HEK293 (cell line): ENCODE data around the gene ARL8A.

Experiments
- GFI1B ChIP-seq: fragments of 450-650 bp; formaldehyde crosslinking; IDR thresholded peaks from 2 replicates; pipeline ENCODE4 v1.5.1; 2016; ENCODE audit warnings: missing biosample characterization, missing genetic modification characterization
- GLIS1 ChIP-seq: fragments of 450-650 bp; formaldehyde crosslinking; IDR thresholded peaks from 2 replicates; pipeline ENCODE4 v1.5.1; 2016; ENCODE audit warnings: missing biosample characterization, missing genetic modification characterization
- KLF10 ChIP-seq: fragments of 450-650 bp; IDR thresholded peaks from 2 replicates; pipeline ENCODE4 v1.5.1; 2018; ENCODE audit warnings: missing biosample characterization, mild to moderate bottlenecking, missing genetic modification characterization
- KLF8 ChIP-seq: fragments of 450-650 bp; formaldehyde crosslinking; IDR thresholded peaks from 2 replicates; pipeline ENCODE4 v1.5.1; 2016; ENCODE audit warnings: missing biosample characterization, missing genetic modification characterization
- MEIS1 ChIP-seq: sonication (generic); formaldehyde crosslinking; IDR thresholded peaks from 2 replicates; pipeline ENCODE4 v1.8.1; 2022; ENCODE audit warnings: missing genetic modification reagents, mild to moderate bottlenecking, borderline replicate concordance
- YY2 ChIP-seq: fragments of 450-650 bp; formaldehyde crosslinking; IDR thresholded peaks from 2 replicates; pipeline ENCODE4 v1.5.1; 2016; ENCODE audit warnings: missing biosample characterization, missing genetic modification characterization
- ZFHX2 ChIP-seq: fragments of 450-650 bp; formaldehyde crosslinking; conservative IDR thresholded peaks from 2 replicates; pipeline ENCODE4 v1.5.1; 2016; ENCODE audit warnings: missing biosample characterization, missing genetic modification characterization
- ZNF175 ChIP-seq: fragments of 450-650 bp; formaldehyde crosslinking; IDR thresholded peaks from 2 replicates; pipeline ENCODE4 v1.5.1; 2016; ENCODE audit warnings: missing biosample characterization, missing genetic modification characterization
- ZNF2 ChIP-seq: fragments of 450-650 bp; formaldehyde crosslinking; IDR thresholded peaks from 2 replicates; pipeline ENCODE4 v1.5.1; 2016; ENCODE audit warnings: missing biosample characterization, missing genetic modification characterization
- ZNF423 ChIP-seq: fragments of 450-650 bp; formaldehyde crosslinking; IDR thresholded peaks from 2 replicates; pipeline ENCODE4 v1.5.1; 2016; ENCODE audit warnings: missing biosample characterization, missing genetic modification characterization
- ZNF548 ChIP-seq: fragments of 450-650 bp; formaldehyde crosslinking; IDR thresholded peaks from 2 replicates; pipeline ENCODE4 v1.5.1; 2016; ENCODE audit warnings: missing biosample characterization, missing genetic modification characterization
- ZNF555 ChIP-seq: fragments of 450-650 bp; formaldehyde crosslinking; conservative IDR thresholded peaks from 2 replicates; pipeline ENCODE4 v1.5.1; 2017; ENCODE audit warnings: missing biosample characterization, mild to moderate bottlenecking, missing genetic modification characterization, inconsistent platforms
- ZNF558 ChIP-seq: fragments of 450-650 bp; formaldehyde crosslinking; IDR thresholded peaks from 2 replicates; pipeline ENCODE4 v1.5.1; 2016; ENCODE audit warnings: missing biosample characterization, missing genetic modification characterization
- ZNF654 ChIP-seq: fragments of 450-650 bp; formaldehyde crosslinking; IDR thresholded peaks from 2 replicates; pipeline ENCODE4 v1.5.1; 2016; ENCODE audit warnings: low read depth, missing biosample characterization, missing genetic modification characterization
- ZNF664 ChIP-seq: fragments of 450-650 bp; formaldehyde crosslinking; IDR thresholded peaks from 2 replicates; pipeline ENCODE4 v1.5.1; 2016; ENCODE audit warnings: missing biosample characterization, missing genetic modification characterization
- ZNF843 ChIP-seq: fragments of 450-650 bp; formaldehyde crosslinking; IDR thresholded peaks from 2 replicates; pipeline ENCODE4 v1.5.1; 2016; ENCODE audit warnings: missing biosample characterization, missing genetic modification characterization
- TF ChIP-seq, protein P1 (sequence below): fragments of 450-650 bp; formaldehyde crosslinking; IDR thresholded peaks from 2 replicates; pipeline ENCODE4 v1.5.1; 2017; ENCODE audit warnings: missing biosample characterization, missing genetic modification characterization
- TF ChIP-seq, protein P2 (sequence below): fragments of 450-650 bp; formaldehyde crosslinking; IDR thresholded peaks from 2 replicates; pipeline ENCODE4 v1.5.1; 2016; ENCODE audit warnings: missing biosample characterization, missing genetic modification characterization
- TF ChIP-seq, protein P3 (sequence below): fragments of 450-650 bp; formaldehyde crosslinking; IDR thresholded peaks from 2 replicates; pipeline ENCODE4 v1.5.1; 2016; ENCODE audit warnings: missing biosample characterization, missing genetic modification characterization
- TF ChIP-seq, protein P4 (sequence below): fragments of 450-650 bp; formaldehyde crosslinking; IDR thresholded peaks from 2 replicates; pipeline ENCODE4 v1.5.1; 2016; ENCODE audit warnings: missing biosample characterization, missing genetic modification characterization
- TF ChIP-seq, protein P5 (sequence below): fragments of 450-650 bp; formaldehyde crosslinking; IDR thresholded peaks from 2 replicates; pipeline ENCODE4 v1.5.1; 2016; ENCODE audit warnings: missing biosample characterization, missing genetic modification characterization
- TF ChIP-seq, protein P6 (sequence below): fragments of 450-650 bp; formaldehyde crosslinking; IDR thresholded peaks from 2 replicates; pipeline ENCODE4 v1.5.1; 2016; ENCODE audit warnings: missing biosample characterization, missing genetic modification characterization
- TF ChIP-seq, protein P7 (sequence below): fragments of 450-650 bp; formaldehyde crosslinking; IDR thresholded peaks from 2 replicates; pipeline ENCODE4; 2016; ENCODE audit warnings: missing biosample characterization, missing genetic modification characterization
- TF ChIP-seq, protein P8 (sequence below): fragments of 450-650 bp; formaldehyde crosslinking; IDR thresholded peaks from 2 replicates; pipeline ENCODE4 v1.5.1; 2016; ENCODE audit warnings: missing biosample characterization, missing genetic modification characterization

ARL8A gene

DNA sequence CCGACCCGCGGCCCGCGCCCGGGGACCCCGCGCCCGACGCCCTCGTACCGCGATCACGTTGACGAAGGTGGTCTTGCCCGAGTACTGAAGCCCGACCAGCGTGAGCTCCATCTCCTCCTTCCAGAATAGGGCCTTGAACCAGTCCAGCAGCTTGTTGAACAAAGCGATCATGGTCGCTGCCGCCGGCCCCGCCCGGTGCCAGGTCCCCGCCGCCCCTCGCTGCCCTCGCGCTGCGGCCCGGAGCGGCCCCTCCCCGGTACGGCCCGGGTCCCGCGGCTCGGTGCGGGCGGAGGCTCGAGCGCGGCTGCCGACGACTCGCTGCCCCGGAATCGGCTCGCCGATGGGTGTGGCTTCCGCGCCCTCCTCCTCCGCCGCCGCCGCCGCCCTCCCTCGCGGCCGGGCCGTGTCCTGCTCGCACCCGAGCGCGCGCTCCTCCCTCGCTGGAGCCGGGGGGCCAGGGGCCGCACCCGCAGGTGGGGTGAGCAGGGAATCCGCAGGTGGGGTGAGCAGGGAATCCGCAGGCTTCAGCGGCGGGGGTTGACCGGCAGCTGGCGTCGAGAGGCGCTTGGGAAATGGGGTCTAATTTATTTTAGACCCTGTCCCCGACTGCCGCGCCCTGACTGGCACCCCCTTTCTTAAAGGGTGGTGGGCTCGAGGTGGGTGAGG lies at the start of gene ARL8A (continued):
- TF ChIP-seq ZNF843: no peak
- TF ChIP-seq KLF8 (tag by site-specific recombination): peak; percentile 42; the same call in 1 of the 2 replicates
- TF ChIP-seq, protein P1, sequence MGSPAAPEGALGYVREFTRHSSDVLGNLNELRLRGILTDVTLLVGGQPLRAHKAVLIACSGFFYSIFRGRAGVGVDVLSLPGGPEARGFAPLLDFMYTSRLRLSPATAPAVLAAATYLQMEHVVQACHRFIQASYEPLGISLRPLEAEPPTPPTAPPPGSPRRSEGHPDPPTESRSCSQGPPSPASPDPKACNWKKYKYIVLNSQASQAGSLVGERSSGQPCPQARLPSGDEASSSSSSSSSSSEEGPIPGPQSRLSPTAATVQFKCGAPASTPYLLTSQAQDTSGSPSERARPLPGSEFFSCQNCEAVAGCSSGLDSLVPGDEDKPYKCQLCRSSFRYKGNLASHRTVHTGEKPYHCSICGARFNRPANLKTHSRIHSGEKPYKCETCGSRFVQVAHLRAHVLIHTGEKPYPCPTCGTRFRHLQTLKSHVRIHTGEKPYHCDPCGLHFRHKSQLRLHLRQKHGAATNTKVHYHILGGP (tag by site-specific recombination): no peak
- no peak for TF ChIP-seq ZNF664 (tag by site-specific recombination)
- no peak for TF ChIP-seq ZNF175 (tag by site-specific recombination)
- no peak for TF ChIP-seq ZNF558 (tag by site-specific recombination)
- TF ChIP-seq ZNF423: peak; percentile 29; the same call in 1 of the 2 replicates
- TF ChIP-seq ZNF555 (tag by site-specific recombination): no peak
- TF ChIP-seq, protein P2, sequence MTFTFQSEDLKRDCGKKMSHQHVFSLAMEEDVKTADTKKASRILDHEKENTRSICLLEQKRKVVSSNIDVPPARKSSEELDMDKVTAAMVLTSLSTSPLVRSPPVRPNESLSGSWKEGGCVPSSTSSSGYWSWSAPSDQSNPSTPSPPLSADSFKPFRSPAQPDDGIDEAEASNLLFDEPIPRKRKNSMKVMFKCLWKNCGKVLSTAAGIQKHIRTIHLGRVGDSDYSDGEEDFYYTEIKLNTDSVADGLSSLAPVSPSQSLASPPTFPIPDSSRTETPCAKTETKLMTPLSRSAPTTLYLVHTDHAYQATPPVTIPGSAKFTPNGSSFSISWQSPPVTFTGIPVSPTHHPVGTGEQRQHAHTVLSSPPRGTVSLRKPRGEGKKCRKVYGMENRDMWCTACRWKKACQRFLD (tag by site-specific recombination): no peak
- 0 out of 2 replicates have a peak, but pooled peaks have one; percentile 11 for TF ChIP-seq ZFHX2 (tag by site-specific recombination)
- no peak for TF ChIP-seq GFI1B (tag by site-specific recombination)
- TF ChIP-seq GLIS1 (tag by site-specific recombination): peak; percentile 60; the same call in 1 of the 2 replicates
- TF ChIP-seq, protein P3, sequence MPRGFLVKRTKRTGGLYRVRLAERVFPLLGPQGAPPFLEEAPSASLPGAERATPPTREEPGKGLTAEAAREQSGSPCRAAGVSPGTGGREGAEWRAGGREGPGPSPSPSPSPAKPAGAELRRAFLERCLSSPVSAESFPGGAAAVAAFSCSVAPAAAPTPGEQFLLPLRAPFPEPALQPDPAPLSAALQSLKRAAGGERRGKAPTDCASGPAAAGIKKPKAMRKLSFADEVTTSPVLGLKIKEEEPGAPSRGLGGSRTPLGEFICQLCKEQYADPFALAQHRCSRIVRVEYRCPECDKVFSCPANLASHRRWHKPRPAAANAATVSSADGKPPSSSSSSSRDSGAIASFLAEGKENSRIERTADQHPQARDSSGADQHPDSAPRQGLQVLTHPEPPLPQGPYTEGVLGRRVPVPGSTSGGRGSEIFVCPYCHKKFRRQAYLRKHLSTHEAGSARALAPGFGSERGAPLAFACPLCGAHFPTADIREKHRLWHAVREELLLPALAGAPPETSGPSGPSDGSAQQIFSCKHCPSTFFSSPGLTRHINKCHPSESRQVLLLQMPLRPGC (tag by site-specific recombination): no peak
- TF ChIP-seq ZNF548: no peak
- TF ChIP-seq, protein P4, sequence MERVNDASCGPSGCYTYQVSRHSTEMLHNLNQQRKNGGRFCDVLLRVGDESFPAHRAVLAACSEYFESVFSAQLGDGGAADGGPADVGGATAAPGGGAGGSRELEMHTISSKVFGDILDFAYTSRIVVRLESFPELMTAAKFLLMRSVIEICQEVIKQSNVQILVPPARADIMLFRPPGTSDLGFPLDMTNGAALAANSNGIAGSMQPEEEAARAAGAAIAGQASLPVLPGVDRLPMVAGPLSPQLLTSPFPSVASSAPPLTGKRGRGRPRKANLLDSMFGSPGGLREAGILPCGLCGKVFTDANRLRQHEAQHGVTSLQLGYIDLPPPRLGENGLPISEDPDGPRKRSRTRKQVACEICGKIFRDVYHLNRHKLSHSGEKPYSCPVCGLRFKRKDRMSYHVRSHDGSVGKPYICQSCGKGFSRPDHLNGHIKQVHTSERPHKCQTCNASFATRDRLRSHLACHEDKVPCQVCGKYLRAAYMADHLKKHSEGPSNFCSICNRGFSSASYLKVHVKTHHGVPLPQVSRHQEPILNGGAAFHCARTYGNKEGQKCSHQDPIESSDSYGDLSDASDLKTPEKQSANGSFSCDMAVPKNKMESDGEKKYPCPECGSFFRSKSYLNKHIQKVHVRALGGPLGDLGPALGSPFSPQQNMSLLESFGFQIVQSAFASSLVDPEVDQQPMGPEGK (tag by site-specific recombination): peak; percentile 70
- no peak for TF ChIP-seq YY2 (tag by site-specific recombination)
- TF ChIP-seq, protein P5, sequence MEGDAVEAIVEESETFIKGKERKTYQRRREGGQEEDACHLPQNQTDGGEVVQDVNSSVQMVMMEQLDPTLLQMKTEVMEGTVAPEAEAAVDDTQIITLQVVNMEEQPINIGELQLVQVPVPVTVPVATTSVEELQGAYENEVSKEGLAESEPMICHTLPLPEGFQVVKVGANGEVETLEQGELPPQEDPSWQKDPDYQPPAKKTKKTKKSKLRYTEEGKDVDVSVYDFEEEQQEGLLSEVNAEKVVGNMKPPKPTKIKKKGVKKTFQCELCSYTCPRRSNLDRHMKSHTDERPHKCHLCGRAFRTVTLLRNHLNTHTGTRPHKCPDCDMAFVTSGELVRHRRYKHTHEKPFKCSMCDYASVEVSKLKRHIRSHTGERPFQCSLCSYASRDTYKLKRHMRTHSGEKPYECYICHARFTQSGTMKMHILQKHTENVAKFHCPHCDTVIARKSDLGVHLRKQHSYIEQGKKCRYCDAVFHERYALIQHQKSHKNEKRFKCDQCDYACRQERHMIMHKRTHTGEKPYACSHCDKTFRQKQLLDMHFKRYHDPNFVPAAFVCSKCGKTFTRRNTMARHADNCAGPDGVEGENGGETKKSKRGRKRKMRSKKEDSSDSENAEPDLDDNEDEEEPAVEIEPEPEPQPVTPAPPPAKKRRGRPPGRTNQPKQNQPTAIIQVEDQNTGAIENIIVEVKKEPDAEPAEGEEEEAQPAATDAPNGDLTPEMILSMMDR: no peak
- TF ChIP-seq, protein P6, sequence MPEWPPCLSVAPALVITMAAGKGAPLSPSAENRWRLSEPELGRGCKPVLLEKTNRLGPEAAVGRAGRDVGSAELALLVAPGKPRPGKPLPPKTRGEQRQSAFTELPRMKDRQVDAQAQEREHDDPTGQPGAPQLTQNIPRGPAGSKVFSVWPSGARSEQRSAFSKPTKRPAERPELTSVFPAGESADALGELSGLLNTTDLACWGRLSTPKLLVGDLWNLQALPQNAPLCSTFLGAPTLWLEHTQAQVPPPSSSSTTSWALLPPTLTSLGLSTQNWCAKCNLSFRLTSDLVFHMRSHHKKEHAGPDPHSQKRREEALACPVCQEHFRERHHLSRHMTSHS: no peak
- TF ChIP-seq MEIS1 (CRISPR knock-in tag): no peak
- TF ChIP-seq, protein P7, sequence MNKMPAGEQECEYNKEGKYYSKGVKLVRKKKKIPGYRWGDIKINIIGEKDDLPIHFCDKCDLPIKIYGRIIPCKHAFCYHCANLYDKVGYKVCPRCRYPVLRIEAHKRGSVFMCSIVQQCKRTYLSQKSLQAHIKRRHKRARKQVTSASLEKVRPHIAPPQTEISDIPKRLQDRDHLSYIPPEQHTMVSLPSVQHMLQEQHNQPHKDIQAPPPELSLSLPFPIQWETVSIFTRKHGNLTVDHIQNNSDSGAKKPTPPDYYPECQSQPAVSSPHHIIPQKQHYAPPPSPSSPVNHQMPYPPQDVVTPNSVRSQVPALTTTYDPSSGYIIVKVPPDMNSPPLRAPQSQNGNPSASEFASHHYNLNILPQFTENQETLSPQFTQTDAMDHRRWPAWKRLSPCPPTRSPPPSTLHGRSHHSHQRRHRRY: no peak
- TF ChIP-seq, protein P8, sequence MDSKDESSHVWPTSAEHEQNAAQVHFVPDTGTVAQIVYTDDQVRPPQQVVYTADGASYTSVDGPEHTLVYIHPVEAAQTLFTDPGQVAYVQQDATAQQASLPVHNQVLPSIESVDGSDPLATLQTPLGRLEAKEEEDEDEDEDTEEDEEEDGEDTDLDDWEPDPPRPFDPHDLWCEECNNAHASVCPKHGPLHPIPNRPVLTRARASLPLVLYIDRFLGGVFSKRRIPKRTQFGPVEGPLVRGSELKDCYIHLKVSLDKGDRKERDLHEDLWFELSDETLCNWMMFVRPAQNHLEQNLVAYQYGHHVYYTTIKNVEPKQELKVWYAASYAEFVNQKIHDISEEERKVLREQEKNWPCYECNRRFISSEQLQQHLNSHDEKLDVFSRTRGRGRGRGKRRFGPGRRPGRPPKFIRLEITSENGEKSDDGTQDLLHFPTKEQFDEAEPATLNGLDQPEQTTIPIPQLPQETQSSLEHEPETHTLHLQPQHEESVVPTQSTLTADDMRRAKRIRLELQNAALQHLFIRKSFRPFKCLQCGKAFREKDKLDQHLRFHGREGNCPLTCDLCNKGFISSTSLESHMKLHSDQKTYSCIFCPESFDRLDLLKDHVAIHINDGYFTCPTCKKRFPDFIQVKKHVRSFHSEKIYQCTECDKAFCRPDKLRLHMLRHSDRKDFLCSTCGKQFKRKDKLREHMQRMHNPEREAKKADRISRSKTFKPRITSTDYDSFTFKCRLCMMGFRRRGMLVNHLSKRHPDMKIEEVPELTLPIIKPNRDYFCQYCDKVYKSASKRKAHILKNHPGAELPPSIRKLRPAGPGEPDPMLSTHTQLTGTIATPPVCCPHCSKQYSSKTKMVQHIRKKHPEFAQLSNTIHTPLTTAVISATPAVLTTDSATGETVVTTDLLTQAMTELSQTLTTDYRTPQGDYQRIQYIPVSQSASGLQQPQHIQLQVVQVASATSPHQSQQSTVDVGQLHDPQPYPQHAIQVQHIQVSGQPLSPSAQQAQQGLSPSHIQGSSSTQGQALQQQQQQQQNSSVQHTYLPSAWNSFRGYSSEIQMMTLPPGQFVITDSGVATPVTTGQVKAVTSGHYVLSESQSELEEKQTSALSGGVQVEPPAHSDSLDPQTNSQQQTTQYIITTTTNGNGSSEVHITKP (tag by site-specific recombination): peak; percentile 88
- no peak for TF ChIP-seq ZNF654 (tag by site-specific recombination)
- 0 out of 2 replicates have a peak, but pooled peaks have one; percentile 40 for TF ChIP-seq KLF10 (tag by site-specific recombination)
- TF ChIP-seq ZNF2 (tag by site-specific recombination): no peak
